G401.6 (cell line): ENCODE measurements around the gene TBXAS1.
"Not testable (repeated sequence)": the region's sequence is repeated elsewhere in the genome, so short reads cannot be mapped to it uniquely, and the experiment has no call there.

Experiments
- FAIRE-seq: peaks from 2 replicates; lab custom pipeline; 2012; peaks lifted over from hg19 to GRCh38; lab: Jason Lieb, UNC

Gene TBXAS1

GRCh38 chr7:139915864-139916716, 87.0 kb downstream of the TBXAS1 start:
- FAIRE-seq, result no peak

- FAIRE-seq, result no peak
These were observed 87.8 kb downstream of the TBXAS1 start for GRCh38 chr7:139916717-139917395.

GRCh38 chr7:139917851-139918250, 88.8 kb downstream of the TBXAS1 start:
- FAIRE-seq, result no peak

GRCh38 chr7:139918480-139918879, 89.4 kb downstream of the TBXAS1 start:
- no peak for FAIRE-seq

GRCh38 chr7:139923090-139923489, 94.0 kb downstream of the TBXAS1 start:
- no peak for FAIRE-seq

GRCh38 chr7:139924461-139924860, 95.4 kb downstream of the TBXAS1 start:
- FAIRE-seq, result no peak

GRCh38 chr7:139929221-139929620, 100.2 kb downstream of the TBXAS1 start:
- FAIRE-seq, result not testable (repeated sequence)

GRCh38 chr7:139930286-139930965, 101.4 kb downstream of the TBXAS1 start:
- no peak for FAIRE-seq

- FAIRE-seq, result no peak
These were observed 102.3 kb downstream of the TBXAS1 start for GRCh38 chr7:139931190-139931934.

GRCh38 chr7:139932531-139932930, 103.5 kb downstream of the TBXAS1 start:
- no peak for FAIRE-seq

GRCh38 chr7:139936760-139937310, 107.8 kb downstream of the TBXAS1 start:
- no peak for FAIRE-seq

GRCh38 chr7:139937715-139938114, 108.7 kb downstream of the TBXAS1 start:
- no peak for FAIRE-seq

- no peak for FAIRE-seq
These were observed 111.8 kb downstream of the TBXAS1 start for GRCh38 chr7:139940866-139941265.

GRCh38 chr7:139941421-139941820, 112.4 kb downstream of the TBXAS1 start:
- FAIRE-seq, result no peak

GRCh38 chr7:139941866-139942265, 112.8 kb downstream of the TBXAS1 start:
- FAIRE-seq, result no peak

- no peak for FAIRE-seq
These were observed 113.6 kb downstream of the TBXAS1 start for GRCh38 chr7:139942636-139943035.

GRCh38 chr7:139943401-139943800, 114.3 kb downstream of the TBXAS1 start:
- no peak for FAIRE-seq

GRCh38 chr7:139944248-139944647, 115.2 kb downstream of the TBXAS1 start:
- no peak for FAIRE-seq

GRCh38 chr7:139946533-139946932, 117.5 kb downstream of the TBXAS1 start:
- FAIRE-seq, result no peak

GRCh38 chr7:139947021-139947420, 118.0 kb downstream of the TBXAS1 start:
- FAIRE-seq, result no peak

GRCh38 chr7:139948167-139948566, 119.1 kb downstream of the TBXAS1 start:
- FAIRE-seq, result no peak
